ENCODE data around the gene RAD51B.

GRCh38 chr14:68583548-68584280 is 764.1 kb downstream of the RAD51B start:
- TF ChIP-seq POLR2A (IDR thresholded peaks at IDR 0.05) (peak in 1 of 2 donors; percentile 52), CTCF (IDR thresholded peaks at IDR 0.05) (no peak)

All from thyroid gland (tissue), 4 donors.